SK-N-SH (cell line): ENCODE results near the gene NFIX.

Source experiments
- CHD2 ChIP-seq: fragments of 150-350 bp; IDR thresholded peaks from 2 replicates; pipeline ENCODE4 v1.6.1; 2018; ENCODE audit warnings: low read length; ENCODE audit not compliant: partially characterized antibody
- CTCF ChIP-seq: fragments of 200-600 bp; sonication (generic); IDR thresholded peaks from 2 replicates; pipeline ENCODE4 v1.6.1; 2017; ENCODE audit warnings: antibody characterized with exemption, mild to moderate bottlenecking, moderate library complexity
- GATA2 ChIP-seq: sonication (generic); formaldehyde crosslinking; IDR thresholded peaks from 2 replicates; pipeline ENCODE4 v1.5.0; 2020; ENCODE audit warnings: mild to moderate bottlenecking, missing genetic modification reagents
- POLR2AphosphoS5 ChIP-seq: IDR thresholded peaks from 2 replicates; pipeline ENCODE4 v1.6.1; 2012; ENCODE audit warnings: low read depth, low read length
- YY1 ChIP-seq: IDR thresholded peaks from 2 replicates; pipeline ENCODE4 v1.4.0; 2012; ENCODE audit warnings: low read depth, mild to moderate bottlenecking

GRCh38 chr19:12979974-12980373 lies 15.3 kb upstream of the NFIX start:
- TF ChIP-seq POLR2AphosphoS5 (no peak), YY1 (no peak), CTCF (no peak), GATA2 (CRISPR knock-in tag) (no peak), CHD2 (no peak)
